Measurements from ENCODE around the gene CCNI2.
A peak's percentile ranks its signal among the peaks of the same experiment; 100 is the strongest.

The CCNI2 gene

GRCh38 chr5:132770476-132771159, 23.4 kb downstream of the CCNI2 start:
- Histone ChIP-seq H3K36me3 (ENCODE audit: control insufficient read depth, insufficient read depth, low read length) (no peaks in the 10 kb centered on the region), H3K27me3 (ENCODE audit: control insufficient read depth, insufficient read depth, low read length) (no peaks in the 10 kb centered on the region), H3K9me3 (ENCODE audit: control insufficient read depth, low read length) (no peaks in the 10 kb centered on the region), H3K9ac (ENCODE audit: low read length) (no peak overlapping the region), H3K4me1 (ENCODE audit: control insufficient read depth, insufficient read depth, low read length) (peaks cover 36% of the 10 kb centered on the region), H3K4me3 (ENCODE audit: low read length) (no peak overlapping the region)

- Histone ChIP-seq H3K4me1 (ENCODE audit: control insufficient read depth, insufficient read depth, low read length) (peaks cover 36% of the 10 kb centered on the region), H3K9ac (ENCODE audit: low read length) (no peak overlapping the region)
Observed at GRCh38 chr5:132771503-132771998, 24.3 kb downstream of the CCNI2 start.

GRCh38 chr5:132772291-132773070, 25.3 kb downstream of the CCNI2 start:
- H3K36me3 ChIP-seq (ENCODE audit: control insufficient read depth, insufficient read depth, low read length), result no peaks in the 10 kb centered on the region
- H3K9me3 ChIP-seq (ENCODE audit: control insufficient read depth, low read length), result no peaks in the 10 kb centered on the region
- no peak overlapping the region for H3K9ac ChIP-seq (ENCODE audit: low read length)
- peaks cover 32% of the 10 kb centered on the region for H3K4me1 ChIP-seq (ENCODE audit: control insufficient read depth, insufficient read depth, low read length)
- no peaks in the 10 kb centered on the region for H3K27me3 ChIP-seq (ENCODE audit: control insufficient read depth, insufficient read depth, low read length)
- no peak overlapping the region for H3K4me3 ChIP-seq (ENCODE audit: low read length)

More at GRCh38 chr5:132771503-132771998, 24.3 kb downstream of the CCNI2 start:
- Histone ChIP-seq H3K36me3 (ENCODE audit: control insufficient read depth, insufficient read depth, low read length) (no peaks in the 10 kb centered on the region), H3K9me3 (ENCODE audit: control insufficient read depth, low read length) (no peaks in the 10 kb centered on the region), H3K27me3 (ENCODE audit: control insufficient read depth, insufficient read depth, low read length) (no peaks in the 10 kb centered on the region), H3K4me3 (ENCODE audit: low read length) (no peak overlapping the region)

GRCh38 chr5:132773114-132773513, 25.9 kb downstream of the CCNI2 start:
- peaks cover 36% of the 10 kb centered on the region for H3K4me1 ChIP-seq (ENCODE audit: control insufficient read depth, insufficient read depth, low read length)
- H3K36me3 ChIP-seq (ENCODE audit: control insufficient read depth, insufficient read depth, low read length), result no peaks in the 10 kb centered on the region
- H3K27me3 ChIP-seq (ENCODE audit: control insufficient read depth, insufficient read depth, low read length), result no peaks in the 10 kb centered on the region
- H3K4me3 ChIP-seq (ENCODE audit: low read length), result no peak overlapping the region
- no peaks in the 10 kb centered on the region for H3K9me3 ChIP-seq (ENCODE audit: control insufficient read depth, low read length)
- H3K9ac ChIP-seq (ENCODE audit: low read length), result no peak overlapping the region

GRCh38 chr5:132773601-132774355, 26.6 kb downstream of the CCNI2 start:
- no peaks in the 10 kb centered on the region for H3K27me3 ChIP-seq (ENCODE audit: control insufficient read depth, insufficient read depth, low read length)
- no peak overlapping the region for H3K4me3 ChIP-seq (ENCODE audit: low read length)
- H3K36me3 ChIP-seq (ENCODE audit: control insufficient read depth, insufficient read depth, low read length), result no peaks in the 10 kb centered on the region
- H3K9ac ChIP-seq (ENCODE audit: low read length), result no peak overlapping the region
- peaks cover 40% of the 10 kb centered on the region for H3K4me1 ChIP-seq (ENCODE audit: control insufficient read depth, insufficient read depth, low read length)
- no peaks in the 10 kb centered on the region for H3K9me3 ChIP-seq (ENCODE audit: control insufficient read depth, low read length)

- no peaks in the 10 kb centered on the region for H3K9me3 ChIP-seq (ENCODE audit: control insufficient read depth, low read length)
- H3K9ac ChIP-seq (ENCODE audit: low read length), result no peak overlapping the region
- no peak overlapping the region for H3K4me3 ChIP-seq (ENCODE audit: low read length)
- H3K27me3 ChIP-seq (ENCODE audit: control insufficient read depth, insufficient read depth, low read length), result no peaks in the 10 kb centered on the region
- no peaks in the 10 kb centered on the region for H3K36me3 ChIP-seq (ENCODE audit: control insufficient read depth, insufficient read depth, low read length)
- peaks cover 40% of the 10 kb centered on the region for H3K4me1 ChIP-seq (ENCODE audit: control insufficient read depth, insufficient read depth, low read length)
Observed at GRCh38 chr5:132774406-132774805, 27.2 kb downstream of the CCNI2 start.

- Histone ChIP-seq H3K36me3 (ENCODE audit: control insufficient read depth, insufficient read depth, low read length) (no peaks in the 10 kb centered on the region), H3K9ac (ENCODE audit: low read length) (no peak overlapping the region), H3K4me1 (ENCODE audit: control insufficient read depth, insufficient read depth, low read length) (peaks cover 40% of the 10 kb centered on the region), H3K27me3 (ENCODE audit: control insufficient read depth, insufficient read depth, low read length) (no peaks in the 10 kb centered on the region), H3K4me3 (ENCODE audit: low read length) (no peak overlapping the region), H3K9me3 (ENCODE audit: control insufficient read depth, low read length) (no peaks in the 10 kb centered on the region)
Observed at GRCh38 chr5:132774896-132775295, 27.7 kb downstream of the CCNI2 start.

GRCh38 chr5:132775476-132775961, 28.3 kb downstream of the CCNI2 start:
- Histone ChIP-seq H3K4me3 (ENCODE audit: low read length) (peak overlapping the region; percentile 69), H3K36me3 (ENCODE audit: control insufficient read depth, insufficient read depth, low read length) (no peaks in the 10 kb centered on the region), H3K4me1 (ENCODE audit: control insufficient read depth, insufficient read depth, low read length) (peaks cover 37% of the 10 kb centered on the region), H3K27me3 (ENCODE audit: control insufficient read depth, insufficient read depth, low read length) (no peaks in the 10 kb centered on the region), H3K9me3 (ENCODE audit: control insufficient read depth, low read length) (no peaks in the 10 kb centered on the region), H3K9ac (ENCODE audit: low read length) (peak overlapping the region; percentile 73)

- peak overlapping the region; percentile 73 for H3K9ac ChIP-seq (ENCODE audit: low read length)
- H3K27me3 ChIP-seq (ENCODE audit: control insufficient read depth, insufficient read depth, low read length), result no peaks in the 10 kb centered on the region
- H3K36me3 ChIP-seq (ENCODE audit: control insufficient read depth, insufficient read depth, low read length), result no peaks in the 10 kb centered on the region
- no peaks in the 10 kb centered on the region for H3K9me3 ChIP-seq (ENCODE audit: control insufficient read depth, low read length)
- H3K4me3 ChIP-seq (ENCODE audit: low read length), result peak overlapping the region; percentile 69
- H3K4me1 ChIP-seq (ENCODE audit: control insufficient read depth, insufficient read depth, low read length), result peaks cover 37% of the 10 kb centered on the region
Observed at GRCh38 chr5:132776131-132776937, 29.1 kb downstream of the CCNI2 start.

GRCh38 chr5:132776938-132777208, 29.6 kb downstream of the CCNI2 start:
- Histone ChIP-seq H3K9me3 (ENCODE audit: control insufficient read depth, low read length) (no peaks in the 10 kb centered on the region), H3K27me3 (ENCODE audit: control insufficient read depth, insufficient read depth, low read length) (no peaks in the 10 kb centered on the region), H3K4me3 (ENCODE audit: low read length) (peak overlapping the region; percentile 69), H3K9ac (ENCODE audit: low read length) (peak overlapping the region; percentile 73), H3K4me1 (ENCODE audit: control insufficient read depth, insufficient read depth, low read length) (peaks cover 37% of the 10 kb centered on the region), H3K36me3 (ENCODE audit: control insufficient read depth, insufficient read depth, low read length) (no peaks in the 10 kb centered on the region)

- H3K9ac ChIP-seq (ENCODE audit: low read length), result peak within 1 kb of the TSS; percentile 73
- H3K27me3 ChIP-seq (ENCODE audit: control insufficient read depth, insufficient read depth, low read length), result no peaks in the 10 kb centered on the region
- H3K9me3 ChIP-seq (ENCODE audit: control insufficient read depth, low read length), result no peaks in the 10 kb centered on the region
- peaks cover 37% of the 10 kb centered on the region for H3K4me1 ChIP-seq (ENCODE audit: control insufficient read depth, insufficient read depth, low read length)
- peak within 1 kb of the TSS; percentile 69 for H3K4me3 ChIP-seq (ENCODE audit: low read length)
- H3K36me3 ChIP-seq (ENCODE audit: control insufficient read depth, insufficient read depth, low read length), result no peaks in the 10 kb centered on the region
Observed at GRCh38 chr5:132777209-132778069, 30.2 kb downstream of the CCNI2 start, which contains the start of gene SEPTIN8. Gene SEPTIN8, minus strand, starts transcription at chr5:132777239. Its CDS starts 102 bp downstream, at chr5:132777137.
